HepG2 (cell line): ENCODE data around the gene FBF1. TPM values are rescaled to one million over a fixed set of nuclear protein-coding genes. Genes with fewer than 3 reads are reported as not detected.
A peak's percentile ranks its signal among the peaks of the same experiment; 100 is the strongest.

Source experiments
- BCL6 ChIP-seq: IDR thresholded peaks from 2 replicates; pipeline ENCODE4 v1.6.1; 2016; ENCODE audit warnings: missing genetic modification reagents, missing compliant biosample characterization
- CCDC6 ChIP-seq: sonication (generic); formaldehyde crosslinking; IDR thresholded peaks from 2 replicates; pipeline ENCODE4 v1.8.1; 2022; ENCODE audit warnings: mild to moderate bottlenecking, missing genetic modification reagents, moderate library complexity
- DPF2 ChIP-seq: sonication (generic); formaldehyde crosslinking; IDR thresholded peaks from 2 replicates; pipeline ENCODE4 v1.4.0; 2020; ENCODE audit warnings: mild to moderate bottlenecking, low read depth, missing genetic modification reagents, borderline replicate concordance
- HDAC2 ChIP-seq: sonication (generic); formaldehyde crosslinking; IDR thresholded peaks from 2 replicates; pipeline ENCODE4 v1.4.0; 2020; ENCODE audit warnings: missing genetic modification reagents
- HNF4G ChIP-seq, 2 experiments: sonication (generic) in 1 of 2; formaldehyde crosslinking in 1 of 2; IDR thresholded peaks; 2 replicates each; pipeline versions ENCODE4 v1.4.0 to v1.6.1; 2011 to 2020; ENCODE audit warnings: borderline replicate concordance in 2 of 2, low read depth in 2 of 2, mild to moderate bottlenecking in 2 of 2, low read length in 1 of 2, missing genetic modification reagents in 1 of 2, moderate library complexity in 1 of 2
- JUN ChIP-seq: sonication (generic); formaldehyde crosslinking; IDR thresholded peaks from 2 replicates; pipeline ENCODE4 v1.4.0; 2020; ENCODE audit warnings: mild to moderate bottlenecking, missing genetic modification reagents
- JUND ChIP-seq: sonication (generic); formaldehyde crosslinking; IDR thresholded peaks from 2 replicates; pipeline ENCODE4 v1.8.0; 2022; ENCODE audit warnings: mild to moderate bottlenecking, missing genetic modification reagents
- MAFG ChIP-seq: sonication (generic); formaldehyde crosslinking; IDR thresholded peaks from 2 replicates; pipeline ENCODE4 v1.5.1; 2020; ENCODE audit warnings: mild to moderate bottlenecking, missing genetic modification reagents
- MIER3 ChIP-seq: IDR thresholded peaks from 2 replicates; pipeline ENCODE4 v1.6.1; 2016; ENCODE audit warnings: missing compliant biosample characterization, borderline replicate concordance
- ONECUT2 ChIP-seq: sonication (generic); formaldehyde crosslinking; IDR thresholded peaks from 2 replicates; pipeline ENCODE4 v1.4.0; 2020; ENCODE audit warnings: missing genetic modification reagents
- PPARG ChIP-seq: conservative IDR thresholded peaks from 2 replicates; pipeline ENCODE4 v1.6.1; 2016; ENCODE audit warnings: missing biosample characterization, missing genetic modification reagents
- RERE ChIP-seq: IDR thresholded peaks from 2 replicates; pipeline ENCODE4 v1.6.1; 2016; ENCODE audit warnings: low read depth, missing genetic modification reagents, missing compliant biosample characterization
- TRIM22 ChIP-seq: fragments of 450-650 bp; IDR thresholded peaks from 2 replicates; pipeline ENCODE4 v1.6.1; 2017
- TSC22D2 ChIP-seq: sonication (generic); formaldehyde crosslinking; IDR thresholded peaks from 2 replicates; pipeline ENCODE4 v1.5.1; 2020; ENCODE audit warnings: missing genetic modification reagents, mild to moderate bottlenecking, borderline replicate concordance
- ZBTB44 ChIP-seq: sonication (generic); formaldehyde crosslinking; IDR thresholded peaks from 2 replicates; pipeline ENCODE4 v1.4.0; 2020; ENCODE audit warnings: missing genetic modification reagents
- ZFY ChIP-seq: sonication (generic); formaldehyde crosslinking; IDR thresholded peaks from 2 replicates; pipeline ENCODE4 v1.4.0; 2020; ENCODE audit warnings: missing genetic modification reagents
- ZNF225 ChIP-seq: sonication (generic); formaldehyde crosslinking; IDR thresholded peaks from 2 replicates; pipeline ENCODE4 v1.4.0; 2020; ENCODE audit warnings: mild to moderate bottlenecking, missing genetic modification reagents
- ZNF343 ChIP-seq: sonication (generic); formaldehyde crosslinking; IDR thresholded peaks from 2 replicates; pipeline ENCODE4 v1.4.0; 2020; ENCODE audit warnings: mild to moderate bottlenecking, missing genetic modification reagents
- ZNF598 ChIP-seq: sonication (generic); formaldehyde crosslinking; IDR thresholded peaks from 2 replicates; pipeline ENCODE4 v1.5.1; 2020; ENCODE audit warnings: mild to moderate bottlenecking, missing genetic modification reagents, borderline replicate concordance
- ZNF644 ChIP-seq: IDR thresholded peaks from 2 replicates; pipeline ENCODE4 v1.6.1; 2016; ENCODE audit warnings: low read depth
- ZNF709 ChIP-seq: sonication (generic); formaldehyde crosslinking; IDR thresholded peaks from 2 replicates; pipeline ENCODE4 v1.5.0; 2020; ENCODE audit warnings: mild to moderate bottlenecking, missing genetic modification reagents
- ZNF777 ChIP-seq: sonication (generic); formaldehyde crosslinking; IDR thresholded peaks from 2 replicates; pipeline ENCODE4 v1.4.0; 2020; ENCODE audit warnings: missing genetic modification reagents
- polyA plus RNA-seq, 8 experiments: library from polyadenylated mRNA; depleted of rRNA in 3 of 8; stranded (reverse) in 7 of 8; unstranded in 1 of 8; fragments of >200 nt; fragmentation: Illumina TruSeq in 4 of 8; extraction: Trizol in 4 of 8; gene quantifications; 2 replicates each; pipeline versions ENCODE4 v1.2.1 to v1.2.3, GENCODE V29; 2011 to 2016; ENCODE audit warnings: low read depth in 4 of 8, missing spikeins in 1 of 8, mixed read lengths in 1 of 8; ENCODE audit not compliant: insufficient read depth in 1 of 8
- total RNA-seq, 5 experiments: library from RNA; depleted of rRNA; stranded (reverse); fragments of >200 nt; fragmentation: Illumina TruSeq; extraction: Trizol; gene quantifications; 2 replicates each; pipeline ENCODE4 v1.2.3, GENCODE V29; 2016; ENCODE audit warnings: low read depth in 1 of 5

The FBF1 gene
- total and polyA plus RNA-seq, 2 of the 13 experiments (the other 11 are each of a cell fraction or from before 2014, with no cell fraction given) = 2.4 to 8.1 TPM

GRCh38 chr17:75978938-75979704 lies 38.3 kb upstream of the FBF1 start, which contains the start of the genes ACOX1 and TEN1 (continued):
- TF ChIP-seq ZNF225 (CRISPR knock-in tag) = peak; percentile 3; the same call in 1 of the 2 replicates
- TF ChIP-seq JUND (CRISPR knock-in tag) = 0 out of 2 replicates have a peak, but pooled peaks have one; percentile 12
- TF ChIP-seq ZNF777 (CRISPR knock-in tag) = peak; percentile 49; the same call in 1 of the 2 replicates
- no peak for TF ChIP-seq TRIM22
- peak; percentile 64 for TF ChIP-seq MIER3 (CRISPR knock-in tag)
- TF ChIP-seq RERE (CRISPR knock-in tag) = peak; percentile 47
- TF ChIP-seq JUN (CRISPR knock-in tag) = peak; percentile 45; the same call in 1 of the 2 replicates
- TF ChIP-seq TSC22D2 (CRISPR knock-in tag) = peak; percentile 83; the same call in 1 of the 2 replicates
- peak; percentile 89 for TF ChIP-seq ZFY (CRISPR knock-in tag)
- peak; percentile 87; the same call in 1 of the 2 replicates for TF ChIP-seq ZNF343 (CRISPR knock-in tag)
- TF ChIP-seq ONECUT2 = no peak; the same call in 1 of the 2 replicates
- peak; percentile 78; the same call in 1 of the 2 replicates for TF ChIP-seq MAFG (CRISPR knock-in tag)
- TF ChIP-seq ZNF644 (CRISPR knock-in tag) = no peak
- peak; percentile 88 for TF ChIP-seq ZNF598 (CRISPR knock-in tag)
- peak; percentile 38; the same call in 1 of the 2 replicates for TF ChIP-seq HNF4G (IDR thresholded peaks at IDR 0.05; ENCODE audit: borderline replicate concordance, low read depth, low read length)
- no peak for TF ChIP-seq HNF4G (CRISPR knock-in tag; IDR thresholded peaks at IDR 0.05; ENCODE audit: borderline replicate concordance, low read depth)
- no peak for TF ChIP-seq ZNF709 (CRISPR knock-in tag)
- TF ChIP-seq PPARG (CRISPR knock-in tag) = peak; percentile 84
- TF ChIP-seq BCL6 (CRISPR knock-in tag) = peak; percentile 59
- TF ChIP-seq DPF2 = no peak
- TF ChIP-seq HDAC2 (CRISPR knock-in tag) = peak; percentile 85
- TF ChIP-seq ZBTB44 (CRISPR knock-in tag) = no peak
- TF ChIP-seq CCDC6 (CRISPR knock-in tag) = peak; percentile 88
